SIG-M5 treated with dmso at 0.1 percent for 504 hours (cell line): Measurements from ENCODE around the gene DPYSL3.
"Not testable (repeated sequence)": the region's sequence is repeated elsewhere in the genome, so short reads cannot be mapped to it uniquely, and the experiment has no call there.

ENCODE experiments used
- DNase-seq: peaks from one replicate; lab custom pipeline; 2025; ENCODE audit not compliant: unreplicated experiment; lab: John Stamatoyannopoulos, UW

The DPYSL3 gene

GRCh38 chr5:147509710-147510651 is at the start of gene DPYSL3:
Gene DPYSL3, minus strand, starts transcription at chr5:147510068. Its CDS starts 210 bp downstream, at chr5:147509858.
- peak; percentile 4 for DNase-seq

GRCh38 chr5:147558826-147559225 is 49.0 kb upstream of the DPYSL3 start:
- no peak for DNase-seq

GRCh38 chr5:147557876-147558745 is 48.2 kb upstream of the DPYSL3 start:
- no peak for DNase-seq

- no peak for DNase-seq
These were observed 45.3 kb upstream of the DPYSL3 start for GRCh38 chr5:147555176-147555575.

GRCh38 chr5:147554261-147554817 is 44.5 kb upstream of the DPYSL3 start:
- no peak for DNase-seq

DNA sequence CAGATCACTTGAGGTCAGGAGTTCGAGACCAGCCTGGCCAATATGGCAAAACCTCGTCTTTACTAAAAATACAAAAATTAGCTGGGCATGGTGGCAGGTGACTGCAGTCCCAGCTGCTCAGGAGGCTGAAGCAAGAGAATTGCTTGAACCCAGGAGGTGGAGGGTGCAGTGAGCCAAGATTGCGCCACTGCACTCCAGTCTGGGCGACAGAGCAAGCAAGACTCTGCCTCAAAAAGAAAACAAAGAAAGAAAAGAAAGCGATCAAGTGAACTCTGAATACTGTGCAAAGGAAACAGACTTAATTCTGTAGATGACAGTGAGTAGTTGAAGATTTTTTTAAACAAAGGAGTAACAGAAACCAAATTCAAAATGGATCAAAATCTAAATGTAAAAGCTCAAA is 43.9 kb upstream of the DPYSL3 start:
- not testable (repeated sequence) for DNase-seq

GRCh38 chr5:147552897-147553296 is 43.0 kb upstream of the DPYSL3 start:
- no peak for DNase-seq

DNA sequence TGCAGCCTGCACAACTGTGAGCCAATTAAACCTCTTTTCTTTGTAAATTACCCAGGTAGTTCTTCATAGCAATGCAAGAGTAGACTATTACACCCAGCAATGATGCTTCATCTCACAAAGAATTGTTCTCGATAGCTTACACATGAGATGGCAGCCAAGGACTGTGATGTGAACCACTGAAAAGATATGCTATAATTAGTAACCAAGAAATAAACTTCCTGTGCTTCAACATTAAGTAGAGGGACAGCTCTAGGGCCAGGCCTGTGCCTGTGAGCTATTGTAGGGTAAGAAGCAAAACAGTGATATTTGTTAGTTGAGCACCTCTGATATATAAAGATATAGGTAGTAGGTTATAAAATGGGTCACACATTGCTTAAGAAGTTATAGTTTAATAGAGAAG is 41.8 kb upstream of the DPYSL3 start:
- DNase-seq: no peak

DNA sequence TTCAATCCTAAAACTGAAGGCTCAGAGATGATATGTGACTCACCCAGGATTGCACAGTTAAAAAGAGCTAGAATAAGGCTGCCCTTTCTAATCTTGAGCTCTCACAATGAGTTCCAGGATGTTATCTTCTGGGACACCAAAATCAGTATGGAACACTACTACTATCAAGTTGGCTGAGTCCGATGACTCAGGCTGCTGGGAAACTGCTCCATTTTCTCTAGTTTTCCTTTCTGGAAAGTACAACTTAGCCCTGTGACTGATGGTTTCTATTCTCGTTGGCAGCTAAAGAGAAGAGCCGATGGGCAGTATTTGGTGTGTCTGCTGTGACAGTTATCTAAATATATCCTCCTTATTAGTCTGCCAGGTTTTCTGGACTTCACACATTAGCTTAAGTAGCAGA is 37.9 kb upstream of the DPYSL3 start:
- DNase-seq: no peak

DNA sequence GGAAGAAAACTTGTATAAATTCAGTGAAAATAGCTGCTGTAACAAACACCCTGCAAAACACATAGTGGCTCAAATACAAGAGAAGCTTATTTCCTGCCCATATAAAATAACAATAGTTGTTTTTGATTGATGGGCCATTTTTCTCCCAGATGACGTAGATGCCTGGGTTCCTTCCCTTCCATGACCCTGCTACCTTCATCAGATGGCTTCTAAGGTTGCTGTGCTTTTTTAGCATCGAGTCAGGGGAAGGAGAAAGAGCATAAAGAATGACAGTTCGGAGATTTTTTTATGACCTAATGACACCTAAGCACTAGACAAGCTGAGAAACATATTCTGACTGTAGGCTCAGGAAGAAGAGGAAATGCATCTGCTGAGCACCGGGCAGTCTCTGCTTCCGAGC is 34.7 kb upstream of the DPYSL3 start:
- no peak for DNase-seq

GRCh38 chr5:147539053-147539452 is 29.2 kb upstream of the DPYSL3 start:
- DNase-seq: no peak

- no peak for DNase-seq
These were observed 28.4 kb upstream of the DPYSL3 start for GRCh38 chr5:147538236-147538635.

GRCh38 chr5:147534172-147534951 is 24.5 kb upstream of the DPYSL3 start:
- no peak for DNase-seq

DNA sequence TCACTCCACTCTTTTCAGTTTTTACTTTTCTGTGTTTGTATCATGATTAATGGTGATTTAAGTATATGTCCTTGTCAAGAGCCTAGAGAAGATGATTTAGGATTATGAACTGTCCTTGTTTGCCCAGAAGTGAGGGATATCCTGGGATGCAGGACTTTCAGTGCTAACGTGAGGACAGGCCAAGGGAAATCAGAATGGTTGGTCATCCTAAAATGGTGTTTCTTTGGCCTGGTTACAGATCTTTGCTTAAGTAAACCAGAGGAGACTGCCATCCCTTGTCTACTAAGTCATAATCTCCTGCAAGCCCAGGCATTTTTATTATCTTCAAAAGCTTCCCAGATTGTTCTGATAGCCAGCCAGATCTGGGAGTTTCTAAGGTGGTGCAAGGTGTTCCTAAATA is 22.3 kb upstream of the DPYSL3 start:
- no peak for DNase-seq

- DNase-seq: no peak
These were observed 20.9 kb upstream of the DPYSL3 start for GRCh38 chr5:147530530-147531389.

DNA sequence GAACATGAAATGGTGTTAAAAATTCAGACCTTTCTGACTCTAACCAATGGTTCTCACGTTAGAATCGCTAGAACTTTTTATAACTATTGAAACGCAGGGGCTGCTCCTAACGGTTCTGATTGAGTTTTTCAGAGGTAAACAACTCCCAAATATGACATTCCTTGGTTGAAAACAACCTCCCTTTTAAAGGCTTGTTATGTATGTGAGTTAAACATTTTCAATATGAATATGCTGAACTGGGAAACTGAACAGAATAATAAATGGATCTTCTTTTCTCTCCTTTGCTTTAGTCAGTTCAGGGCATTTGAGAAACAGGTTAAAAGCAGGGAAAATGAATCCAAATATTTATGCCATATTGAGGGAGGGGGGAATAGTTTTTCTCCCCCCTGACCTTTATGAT is 13.2 kb upstream of the DPYSL3 start:
- no peak for DNase-seq

DNA sequence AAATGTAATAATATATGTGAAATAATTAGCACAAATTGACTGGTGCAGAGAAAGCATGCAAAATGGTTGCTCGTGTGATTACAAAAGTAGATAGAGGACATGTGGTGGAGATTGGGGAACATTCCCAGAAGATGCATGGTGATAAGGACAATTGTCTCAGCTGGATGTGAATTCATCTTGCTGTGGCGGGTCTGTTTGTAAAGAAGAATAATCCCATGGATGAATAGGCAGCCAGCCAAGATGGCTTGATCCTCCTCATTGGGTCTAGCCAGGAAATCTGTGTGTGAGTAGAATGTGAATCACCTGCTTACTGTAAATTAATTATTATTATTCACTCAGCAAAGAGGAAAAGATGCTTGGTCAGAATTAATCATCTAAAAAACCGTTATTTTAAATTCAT is 12.6 kb upstream of the DPYSL3 start:
- DNase-seq: no peak

DNA sequence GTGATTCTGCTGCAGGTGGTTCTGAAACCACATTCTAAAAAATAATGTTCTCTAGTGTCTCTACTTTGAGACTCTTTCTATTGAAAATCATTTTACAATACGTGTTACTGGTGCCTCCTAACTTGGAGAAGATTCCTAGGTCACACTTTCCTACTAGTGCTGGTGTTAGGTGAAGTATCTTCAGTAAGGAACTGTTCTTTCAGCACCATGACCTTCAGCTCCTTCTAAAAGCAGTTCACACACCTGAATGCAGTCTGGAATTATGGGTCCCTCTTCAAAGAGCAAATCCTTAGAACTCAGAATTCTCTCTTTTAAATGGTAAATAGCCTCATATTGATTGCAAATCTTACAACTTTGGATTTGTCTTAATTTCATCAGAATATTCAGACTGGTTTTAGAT is 10.6 kb upstream of the DPYSL3 start:
- no peak for DNase-seq

DNA sequence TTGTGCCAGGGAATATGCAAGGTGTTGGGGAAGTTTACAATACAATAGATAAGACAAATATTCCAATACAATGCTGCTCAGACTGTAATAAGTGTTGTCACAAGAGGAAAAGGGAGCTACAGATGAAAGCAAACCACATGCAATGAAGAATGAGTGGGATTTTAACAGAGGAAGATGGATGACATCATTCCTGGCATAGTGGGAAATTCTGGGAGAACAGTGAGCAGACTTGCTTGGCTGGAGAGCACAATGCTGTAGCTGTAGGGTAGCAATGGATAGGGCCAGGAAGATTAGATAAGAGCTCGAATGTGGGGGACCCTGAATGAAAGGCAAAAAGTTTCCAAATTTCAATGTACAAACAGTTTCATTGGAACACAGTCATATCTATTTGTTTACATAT is 9.5 kb upstream of the DPYSL3 start:
- DNase-seq: no peak

DNA sequence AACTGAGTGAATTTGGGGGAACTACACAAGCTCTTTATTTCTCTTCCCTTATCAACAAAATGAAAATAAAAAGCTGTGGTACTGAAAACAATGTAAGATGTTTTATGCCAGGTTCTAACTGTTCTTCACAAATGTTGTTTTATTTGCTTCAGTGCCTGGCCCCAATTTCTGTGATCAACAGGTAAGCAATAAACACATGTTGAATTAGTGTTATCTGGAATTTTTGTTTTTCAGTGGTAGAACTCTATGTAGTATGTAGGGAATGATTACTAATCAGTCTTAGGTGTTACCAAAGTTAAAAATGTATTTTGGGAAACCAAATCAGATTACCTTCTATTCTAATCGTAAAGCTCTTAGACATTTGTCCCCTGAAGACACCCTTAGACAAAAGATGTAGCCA is 7.5 kb upstream of the DPYSL3 start:
- DNase-seq: no peak
